Gastrocnemius medialis (tissue), 4 donors: ENCODE results near the gene RIN1. TPM values are rescaled to one million over a fixed set of nuclear protein-coding genes. Genes with fewer than 3 reads are reported as not detected.

ENCODE experiments used
- ATAC-seq, 2 donors: fragments of 150-250 bp; one replicate each; pipeline ENCODE4 v1.9.1; 2016
- DNase-seq, 2 donors: peaks; one replicate each; pipeline ENCODE4 v3.0.0-alpha.2; 2019
- H3K27ac ChIP-seq, 4 donors: fragments of 200-600 bp; sonication (generic); 1 replicate in 1 of 4; 2 replicates in 3 of 4; pipeline ENCODE4 v1.5.1; 2016 to 2018; ENCODE audit warnings: mild to moderate bottlenecking in 2 of 4, moderate library complexity in 1 of 4
- H3K27me3 ChIP-seq, 3 donors: fragments of 200-600 bp; sonication (generic) in 2 of 3; 1 replicate in 1 of 3; 2 replicates in 2 of 3; pipeline versions ENCODE4 v1.5.1 to v1.6.0; 2016 to 2019; ENCODE audit warnings: mild to moderate bottlenecking in 1 of 3, moderate library complexity in 1 of 3
- H3K36me3 ChIP-seq, 2 donors: fragments of 200-600 bp; sonication (generic) in 1 of 2; one replicate each; pipeline ENCODE4 v1.5.1; 2017 to 2018
- H3K4me1 ChIP-seq, 2 donors: fragments of 200-600 bp; sonication (generic) in 1 of 2; one replicate each; pipeline ENCODE4 v1.5.1; 2016 to 2017; ENCODE audit warnings: mild to moderate bottlenecking in 2 of 2
- H3K4me3 ChIP-seq, 4 donors: fragments of 200-600 bp; sonication (generic) in 3 of 4; 1 replicate in 1 of 4; 2 replicates in 3 of 4; pipeline ENCODE4 v1.5.1; 2016 to 2019; ENCODE audit warnings: mild to moderate bottlenecking in 2 of 4
- H3K9me3 ChIP-seq, 3 donors: fragments of 200-600 bp; sonication (generic) in 2 of 3; 1 replicate in 1 of 3; 2 replicates in 2 of 3; pipeline ENCODE4 v1.5.1; 2016 to 2019
- CTCF ChIP-seq, 5 experiments: fragments of 450-650 bp in 3 of 5; fragments of 200-600 bp in 2 of 5; sonication (generic) in 2 of 5; IDR thresholded peaks in 4 of 5; conservative IDR thresholded peaks in 1 of 5; 1 replicate in 4 of 5; 2 replicates in 1 of 5; pipeline ENCODE4 v1.5.1; 2016 to 2019; ENCODE audit warnings: antibody characterized with exemption in 5 of 5, mild to moderate bottlenecking in 3 of 5, moderate library complexity in 3 of 5
- POLR2A ChIP-seq, 2 donors: fragments of 450-650 bp; IDR thresholded peaks; one replicate each; pipeline ENCODE4 v1.6.1; 2017; ENCODE audit warnings: antibody characterized with exemption in 2 of 2, mild to moderate bottlenecking in 2 of 2, moderate library complexity in 2 of 2
- in situ Hi-C, 4 donors: fragments of 200-750 bp; cut with MboI; loops; one replicate each; pipeline versions ENCODE4 v1.15.0 to v1.8.0; 2017; ENCODE audit warnings: low sequenced_read_pairs in 4 of 4
- intact Hi-C: fragments of 100-400 bp; cut with DNase I; formaldehyde crosslinking; loops from one replicate; pipeline ENCODE4 v1.15.1; 2023; ENCODE audit warnings: low total_unique reads
- total RNA-seq, 4 donors: library from RNA; depleted of rRNA; stranded (reverse); fragments of >200 nt; gene quantifications; one replicate each; pipeline versions ENCODE4 v1.1.0 to v1.2.3, GENCODE V29; 2016

RIN1 gene
- total RNA-seq, 4 donors from 2014 or later = 1.9 to 9.7 (median 7.0) TPM

- DNase-seq (no peak), ATAC-seq (no peak)
- no peaks in the 10 kb centered on the region for H3K9me3 ChIP-seq
- peaks cover 5 to 14% (median 12%) of the 10 kb centered on the region in 3 donors for H3K27me3 ChIP-seq
- H3K27ac ChIP-seq = peak overlapping the region; percentile 72 to 84 (median 80)
- peak overlapping the region; percentile 1 to 79 (median 37) for H3K4me3 ChIP-seq
- no peaks in the 10 kb centered on the region for H3K36me3 ChIP-seq
- TF ChIP-seq CTCF (IDR thresholded peaks at IDR 0.05 in 4 of 5, conservative IDR thresholded peaks at IDR 0.05 in 1 of 5) (no peak), POLR2A (IDR thresholded peaks at IDR 0.05) (no peak)
- in situ Hi-C loops = no loop called here
- intact Hi-C loops = no loop called here
- H3K4me1 ChIP-seq = peaks cover 6 to 7% of the 10 kb centered on the region in 2 donors
Observed at GRCh38 chr11:66314561-66315497, 21.4 kb downstream of the RIN1 start.

GRCh38 chr11:66314186-66314501, 22.1 kb downstream of the RIN1 start:
- Histone ChIP-seq H3K27me3 (peaks cover 5 to 14% (median 12%) of the 10 kb centered on the region in 3 donors), H3K4me1 (peaks cover 6 to 7% of the 10 kb centered on the region in 2 donors), H3K4me3 (peak overlapping the region; percentile 1 to 79 (median 37)), H3K27ac (peak overlapping the region; percentile 72 to 84 (median 80)), H3K36me3 (no peaks in the 10 kb centered on the region), H3K9me3 (no peaks in the 10 kb centered on the region)
- no peak for DNase-seq
- TF ChIP-seq POLR2A (IDR thresholded peaks at IDR 0.05) (no peak), CTCF (IDR thresholded peaks at IDR 0.05 in 4 of 5, conservative IDR thresholded peaks at IDR 0.05 in 1 of 5) (no peak)
- intact Hi-C loops = no loop called here
- in situ Hi-C loops = no loop called here
- ATAC-seq = no peak

- H3K36me3 ChIP-seq = no peaks in the 10 kb centered on the region
- H3K9me3 ChIP-seq = no peaks in the 10 kb centered on the region
- intact Hi-C loops (no loop called here), in situ Hi-C loops (no loop called here)
- H3K27ac ChIP-seq = peak overlapping the region; percentile 72 to 84 (median 80)
- H3K4me3 ChIP-seq = peak overlapping the region; percentile 68 to 79 (median 72)
- ATAC-seq = no peak
- TF ChIP-seq POLR2A (IDR thresholded peaks at IDR 0.05) (no peak), CTCF (IDR thresholded peaks at IDR 0.05 in 4 of 5, conservative IDR thresholded peaks at IDR 0.05 in 1 of 5) (no peak)
- H3K4me1 ChIP-seq = peaks cover 2 to 6% of the 10 kb centered on the region in 2 donors
- H3K27me3 ChIP-seq = peaks cover 5 to 14% (median 12%) of the 10 kb centered on the region in 3 donors
- no peak for DNase-seq
Observed at GRCh38 chr11:66313321-66314185, 22.7 kb downstream of the RIN1 start.

- Histone ChIP-seq H3K36me3 (no peaks in the 10 kb centered on the region), H3K27ac (peak overlapping the region; percentile 72 to 84 (median 80)), H3K9me3 (no peaks in the 10 kb centered on the region), H3K4me3 (peak overlapping the region; percentile 68 to 79 (median 72)), H3K27me3 (peaks cover 5 to 14% (median 12%) of the 10 kb centered on the region in 3 donors), H3K4me1 (peaks cover 0 to 2% of the 10 kb centered on the region in 2 donors)
- DNase-seq (peak; percentile 91 to 95), ATAC-seq (peak; percentile 74 to 77)
- no peak for TF ChIP-seq CTCF (IDR thresholded peaks at IDR 0.05 in 4 of 5, conservative IDR thresholded peaks at IDR 0.05 in 1 of 5)
- TF ChIP-seq POLR2A (IDR thresholded peaks at IDR 0.05) = peak; percentile 40 to 47
- intact Hi-C loops (loop anchor here (1.0 kb wide), 2 partner anchors 16 to 77 kb away; no protein-coding TSS in a partner anchor), in situ Hi-C loops (no loop called here)
Observed at GRCh38 chr11:66312549-66313320, 23.5 kb downstream of the RIN1 start.
